B cell (primary cell): ENCODE measurements around the gene RIPOR2.

Experiments used
- EZH2 ChIP-seq: IDR thresholded peaks from 2 replicates; pipeline ENCODE4 v1.6.1; 2012; ENCODE audit warnings: borderline replicate concordance, low read depth, mild to moderate bottlenecking, moderate library complexity, low read length; ENCODE audit not compliant: insufficient read depth, poor library complexity, severe bottlenecking
- TF ChIP-seq, protein P1 (sequence below): fragments of 200-600 bp; IDR thresholded peaks from one replicate; pipeline ENCODE4 v1.8.0; 2022; ENCODE audit warnings: antibody characterized with exemption, mild to moderate bottlenecking

- TF ChIP-seq, protein P1, sequence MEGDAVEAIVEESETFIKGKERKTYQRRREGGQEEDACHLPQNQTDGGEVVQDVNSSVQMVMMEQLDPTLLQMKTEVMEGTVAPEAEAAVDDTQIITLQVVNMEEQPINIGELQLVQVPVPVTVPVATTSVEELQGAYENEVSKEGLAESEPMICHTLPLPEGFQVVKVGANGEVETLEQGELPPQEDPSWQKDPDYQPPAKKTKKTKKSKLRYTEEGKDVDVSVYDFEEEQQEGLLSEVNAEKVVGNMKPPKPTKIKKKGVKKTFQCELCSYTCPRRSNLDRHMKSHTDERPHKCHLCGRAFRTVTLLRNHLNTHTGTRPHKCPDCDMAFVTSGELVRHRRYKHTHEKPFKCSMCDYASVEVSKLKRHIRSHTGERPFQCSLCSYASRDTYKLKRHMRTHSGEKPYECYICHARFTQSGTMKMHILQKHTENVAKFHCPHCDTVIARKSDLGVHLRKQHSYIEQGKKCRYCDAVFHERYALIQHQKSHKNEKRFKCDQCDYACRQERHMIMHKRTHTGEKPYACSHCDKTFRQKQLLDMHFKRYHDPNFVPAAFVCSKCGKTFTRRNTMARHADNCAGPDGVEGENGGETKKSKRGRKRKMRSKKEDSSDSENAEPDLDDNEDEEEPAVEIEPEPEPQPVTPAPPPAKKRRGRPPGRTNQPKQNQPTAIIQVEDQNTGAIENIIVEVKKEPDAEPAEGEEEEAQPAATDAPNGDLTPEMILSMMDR = no peak
- TF ChIP-seq EZH2 = no peak
Measured at GRCh38 chr6:24961852-24962251, 26.1 kb upstream of the RIPOR2 start.
